HG03469 (cell line): Measurements from ENCODE around the gene CTNND2.

Source experiments
- ATAC-seq: cut with Tn5 transposase; IDR thresholded peaks from one replicate; pipeline ENCODE4 v1.9.1; 2021; ENCODE audit warnings: mild to moderate bottlenecking, moderate library complexity, moderate number of reproducible peaks; ENCODE audit not compliant: unreplicated experiment

Gene CTNND2

GRCh38 chr5:11212706-11213105, 691.5 kb downstream of the CTNND2 start:
- no peak for ATAC-seq

GRCh38 chr5:11197726-11198125, 706.5 kb downstream of the CTNND2 start:
- ATAC-seq = no peak

GRCh38 chr5:11191673-11192072, 712.6 kb downstream of the CTNND2 start:
- no peak for ATAC-seq

GRCh38 chr5:11182441-11183080, 721.7 kb downstream of the CTNND2 start:
- peak; percentile 50 for ATAC-seq

- ATAC-seq = no peak
Measured at GRCh38 chr5:11181940-11182339, 722.3 kb downstream of the CTNND2 start.

GRCh38 chr5:11180890-11181289, 723.4 kb downstream of the CTNND2 start:
- no peak for ATAC-seq

- no peak for ATAC-seq
Measured at GRCh38 chr5:11177999-11178711, 726.1 kb downstream of the CTNND2 start.

- ATAC-seq = no peak
Measured at GRCh38 chr5:11174591-11174990, 729.7 kb downstream of the CTNND2 start.

GRCh38 chr5:11172484-11172883, 731.8 kb downstream of the CTNND2 start:
- no peak for ATAC-seq

GRCh38 chr5:11171236-11171635, 733.0 kb downstream of the CTNND2 start:
- no peak for ATAC-seq

- ATAC-seq = no peak
Measured at GRCh38 chr5:11166923-11167322, 737.3 kb downstream of the CTNND2 start.

- no peak for ATAC-seq
Measured at GRCh38 chr5:11164531-11165294, 739.5 kb downstream of the CTNND2 start.

GRCh38 chr5:11157132-11157531, 747.1 kb downstream of the CTNND2 start:
- ATAC-seq = no peak

GRCh38 chr5:11153670-11154382, 750.4 kb downstream of the CTNND2 start:
- ATAC-seq = no peak

GRCh38 chr5:11152368-11152767, 751.9 kb downstream of the CTNND2 start:
- no peak for ATAC-seq

GRCh38 chr5:11150976-11151375, 753.3 kb downstream of the CTNND2 start:
- no peak for ATAC-seq

- no peak for ATAC-seq
Measured at GRCh38 chr5:11148810-11149539, 755.3 kb downstream of the CTNND2 start.

- ATAC-seq = no peak
Measured at GRCh38 chr5:11146171-11146570, 758.1 kb downstream of the CTNND2 start.

- ATAC-seq = peak; percentile 63
Measured at GRCh38 chr5:11143456-11144267, 760.6 kb downstream of the CTNND2 start.
